ENCODE results near the gene SRPK2.

Gene SRPK2

DNA sequence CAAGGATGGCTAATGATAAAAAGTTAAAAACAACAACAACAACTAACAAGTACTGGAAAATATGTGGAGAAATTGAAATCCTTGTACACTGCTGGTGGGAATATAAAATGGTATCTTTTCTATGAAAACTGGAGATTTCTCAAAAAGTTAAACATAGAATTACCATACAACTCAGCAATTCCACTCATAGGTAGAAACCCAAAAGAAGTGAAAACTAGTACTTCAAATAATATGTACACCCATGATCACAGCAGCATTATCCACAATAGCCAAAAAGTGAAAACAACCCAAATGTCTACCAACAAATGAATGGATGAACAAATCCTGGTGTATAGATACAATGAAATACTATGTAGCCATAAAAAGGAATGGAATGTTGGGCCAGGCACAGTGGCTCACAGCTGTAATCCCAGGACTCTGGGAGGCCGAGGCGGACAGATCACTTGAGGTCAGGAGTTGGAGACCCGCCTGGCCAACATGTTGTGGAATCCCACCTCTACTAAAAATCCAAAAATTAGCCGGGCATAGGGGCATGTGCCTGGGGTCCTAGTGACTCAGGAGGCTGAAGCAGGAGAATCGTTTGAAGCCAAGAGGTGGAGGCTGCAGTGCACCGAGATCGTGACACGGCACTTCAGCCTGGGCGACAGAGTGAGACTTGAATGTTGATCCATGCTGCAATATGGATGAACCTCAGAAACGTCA, 66.8 kb downstream of the SRPK2 start:
- Mint-ChIP-seq H3K27me3 (ENCODE audit: low read depth, poor library complexity) (no peaks in the 10 kb centered on the region), H3K27ac (no peak overlapping the region), H3K36me3 (ENCODE audit: low read depth) (peaks cover 28% of the 10 kb centered on the region), H3K4me1 (peaks cover 9% of the 10 kb centered on the region), H3K9me3 (peaks cover 15% of the 10 kb centered on the region), H3K4me3 (no peak overlapping the region)
- TF ChIP-seq, protein P1, sequence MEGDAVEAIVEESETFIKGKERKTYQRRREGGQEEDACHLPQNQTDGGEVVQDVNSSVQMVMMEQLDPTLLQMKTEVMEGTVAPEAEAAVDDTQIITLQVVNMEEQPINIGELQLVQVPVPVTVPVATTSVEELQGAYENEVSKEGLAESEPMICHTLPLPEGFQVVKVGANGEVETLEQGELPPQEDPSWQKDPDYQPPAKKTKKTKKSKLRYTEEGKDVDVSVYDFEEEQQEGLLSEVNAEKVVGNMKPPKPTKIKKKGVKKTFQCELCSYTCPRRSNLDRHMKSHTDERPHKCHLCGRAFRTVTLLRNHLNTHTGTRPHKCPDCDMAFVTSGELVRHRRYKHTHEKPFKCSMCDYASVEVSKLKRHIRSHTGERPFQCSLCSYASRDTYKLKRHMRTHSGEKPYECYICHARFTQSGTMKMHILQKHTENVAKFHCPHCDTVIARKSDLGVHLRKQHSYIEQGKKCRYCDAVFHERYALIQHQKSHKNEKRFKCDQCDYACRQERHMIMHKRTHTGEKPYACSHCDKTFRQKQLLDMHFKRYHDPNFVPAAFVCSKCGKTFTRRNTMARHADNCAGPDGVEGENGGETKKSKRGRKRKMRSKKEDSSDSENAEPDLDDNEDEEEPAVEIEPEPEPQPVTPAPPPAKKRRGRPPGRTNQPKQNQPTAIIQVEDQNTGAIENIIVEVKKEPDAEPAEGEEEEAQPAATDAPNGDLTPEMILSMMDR (IDR thresholded peaks at IDR 0.05), result no peak
- no peak for DNase-seq

DNA sequence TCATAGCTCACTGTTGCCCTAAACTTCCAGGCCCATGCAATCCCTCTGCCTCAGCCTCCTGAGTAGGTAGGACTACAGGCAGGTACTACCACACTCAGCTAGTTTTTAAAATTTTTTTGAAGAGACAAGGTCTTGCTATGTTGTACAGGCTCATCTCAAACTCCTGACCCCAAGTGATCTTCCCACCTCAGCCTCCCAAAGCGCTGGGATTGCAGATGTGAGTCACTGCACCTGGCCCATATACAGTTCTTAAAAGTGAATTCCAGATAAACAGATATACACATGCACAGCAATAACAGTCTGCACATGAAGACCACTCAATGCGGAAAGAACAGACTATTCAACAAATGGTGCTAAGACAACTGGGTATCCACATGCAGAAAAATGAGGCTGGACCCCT, 67.8 kb downstream of the SRPK2 start:
- Mint-ChIP-seq H3K27ac (no peak overlapping the region), H3K27me3 (ENCODE audit: low read depth, poor library complexity) (no peaks in the 10 kb centered on the region), H3K4me1 (peaks cover 18% of the 10 kb centered on the region), H3K9me3 (peaks cover 15% of the 10 kb centered on the region), H3K4me3 (no peak overlapping the region), H3K36me3 (ENCODE audit: low read depth) (peaks cover 28% of the 10 kb centered on the region)
- no peak for DNase-seq
- TF ChIP-seq, protein P1 (IDR thresholded peaks at IDR 0.05), result no peak

DNA sequence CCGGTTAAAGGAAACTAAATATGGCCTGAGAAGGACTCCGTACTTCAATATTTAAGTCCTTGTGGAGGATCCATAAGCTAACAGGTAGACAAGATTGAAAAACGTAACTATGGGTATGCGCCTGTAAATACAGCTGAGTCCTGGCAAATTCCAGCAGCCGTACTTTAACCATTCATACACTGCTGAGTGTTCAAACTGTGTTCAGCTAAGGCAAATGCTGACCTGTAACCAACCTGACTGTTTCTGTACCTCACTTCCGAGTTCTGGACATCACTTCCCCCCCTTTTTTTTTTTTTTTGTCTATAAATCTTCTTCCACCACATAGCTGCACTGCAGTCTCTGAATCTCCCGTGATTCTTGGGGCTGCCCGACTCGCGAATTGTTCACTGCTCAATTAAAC, 69.1 kb downstream of the SRPK2 start:
- Mint-ChIP-seq H3K36me3 (ENCODE audit: low read depth) (peaks cover 28% of the 10 kb centered on the region), H3K9me3 (peaks cover 15% of the 10 kb centered on the region), H3K27ac (peak overlapping the region; percentile 34), H3K4me1 (peaks cover 18% of the 10 kb centered on the region), H3K4me3 (no peak overlapping the region), H3K27me3 (ENCODE audit: low read depth, poor library complexity) (no peaks in the 10 kb centered on the region)
- TF ChIP-seq, protein P1 (IDR thresholded peaks at IDR 0.05), result no peak
- no peak for DNase-seq

DNA sequence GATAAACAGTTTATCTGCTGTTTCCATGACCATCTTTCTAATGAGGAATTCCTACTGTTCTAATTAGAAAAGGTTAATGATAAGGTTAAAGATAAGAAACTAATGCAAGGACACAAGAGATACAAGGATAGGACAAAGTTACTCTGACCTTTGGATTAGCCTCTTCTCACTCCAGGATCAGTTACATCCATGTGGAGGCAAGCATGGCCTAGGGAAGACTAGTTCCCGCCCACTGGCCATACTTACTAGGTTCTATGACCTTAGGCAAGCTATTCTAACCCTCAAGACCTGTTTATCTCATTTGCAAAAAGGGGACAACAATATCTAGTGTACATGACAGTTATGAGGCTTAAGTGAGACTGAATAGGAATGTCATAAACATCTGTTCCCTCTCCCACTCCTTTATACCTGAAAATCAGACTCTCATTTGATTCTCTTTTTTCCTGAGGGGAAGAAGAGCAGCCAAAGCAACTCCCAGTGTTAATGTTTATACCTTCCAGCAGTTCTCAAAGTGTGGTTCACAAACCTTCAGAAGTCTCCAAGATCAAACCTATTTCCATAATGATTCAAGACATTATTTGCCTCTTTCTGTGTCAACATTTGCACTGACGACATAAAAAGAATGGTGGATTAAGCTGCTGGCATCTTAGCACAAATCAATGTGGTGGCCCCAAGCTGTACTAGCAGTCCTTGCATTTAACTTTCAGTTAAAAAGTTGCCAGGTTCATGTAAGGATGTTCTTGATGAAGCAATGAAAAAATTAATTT, 72.0 kb downstream of the SRPK2 start:
- no peak for DNase-seq
- peaks cover 5% of the 10 kb centered on the region for H3K9me3 Mint-ChIP-seq
- H3K4me1 Mint-ChIP-seq, result peaks cover 18% of the 10 kb centered on the region
- peak overlapping the region; percentile 58 for H3K27ac Mint-ChIP-seq
- TF ChIP-seq, protein P1 (IDR thresholded peaks at IDR 0.05), result no peak
- peaks cover 14% of the 10 kb centered on the region for H3K36me3 Mint-ChIP-seq (ENCODE audit: low read depth)
- H3K4me3 Mint-ChIP-seq, result no peak overlapping the region
- no peaks in the 10 kb centered on the region for H3K27me3 Mint-ChIP-seq (ENCODE audit: low read depth, poor library complexity)

DNA sequence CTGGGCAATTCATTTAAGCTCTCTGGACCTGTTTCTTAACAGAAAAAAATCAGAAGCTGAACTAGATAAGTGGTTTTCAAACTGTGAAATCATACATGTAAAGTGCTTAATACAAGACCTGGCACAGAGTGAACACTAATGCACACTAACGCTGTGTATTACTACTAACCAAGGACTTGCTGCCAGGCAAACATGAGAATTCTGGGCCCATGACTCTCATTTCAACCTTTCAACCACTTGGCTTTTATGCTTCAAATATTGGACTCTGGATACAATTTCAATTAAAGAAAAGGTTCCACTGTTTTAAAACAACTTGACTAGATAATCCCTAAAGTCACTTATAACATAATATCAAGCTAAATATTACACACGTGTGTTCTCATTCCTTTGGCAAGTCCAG, 73.4 kb downstream of the SRPK2 start:
- Mint-ChIP-seq H3K27ac (no peak overlapping the region), H3K9me3 (no peaks in the 10 kb centered on the region), H3K27me3 (ENCODE audit: low read depth, poor library complexity) (no peaks in the 10 kb centered on the region), H3K4me1 (peaks cover 23% of the 10 kb centered on the region), H3K36me3 (ENCODE audit: low read depth) (peaks cover 5% of the 10 kb centered on the region), H3K4me3 (no peak overlapping the region)
- TF ChIP-seq, protein P1 (IDR thresholded peaks at IDR 0.05), result no peak
- DNase-seq, result no peak
